OCI-LY3 (cell line): ENCODE measurements around the gene PAX1.

ENCODE experiments used
- H2AFZ ChIP-seq: fragments of 200-600, 300-600 bp; shearing (Covaris generic); 2 replicates; pipeline ENCODE4 v1.6.0; 2014; ENCODE audit warnings: antibody characterized with exemption, low read depth, low read length
- H3K27ac ChIP-seq: fragments of 200-600, 300-600 bp; sonication (generic); 2 replicates; pipeline ENCODE4 v1.5.1; 2014; ENCODE audit warnings: mild to moderate bottlenecking, low read length, moderate library complexity, mixed read lengths
- H3K27me3 ChIP-seq: fragments of 200-600, 300-600 bp; sonication (generic); 2 replicates; pipeline ENCODE4 v1.6.1; 2014; ENCODE audit warnings: low read depth, low read length, mixed read lengths
- H3K36me3 ChIP-seq: fragments of 200-600, 300-600 bp; sonication (generic); replicated peaks from 2 replicates; pipeline ENCODE3; 2014; ENCODE audit warnings: low read depth, low read length, mixed read lengths
- H3K4me1 ChIP-seq: fragments of 300-600, 200-600 bp; sonication (generic); 2 replicates; pipeline ENCODE4 v1.6.1; 2014; ENCODE audit warnings: low read length, mixed read lengths
- H3K4me2 ChIP-seq: fragments of 200-600, 300-600 bp; sonication (generic); 2 replicates; pipeline ENCODE4 v1.6.1; 2014; ENCODE audit warnings: low read length, mixed read lengths
- H3K4me3 ChIP-seq: fragments of 300-600, 200-600 bp; sonication (generic); 2 replicates; pipeline ENCODE4 v1.5.1; 2014; ENCODE audit warnings: antibody characterized with exemption, mild to moderate bottlenecking, low read length, moderate library complexity
- H3K79me2 ChIP-seq: fragments of 300-600, 200-600 bp; shearing (Covaris generic); 2 replicates; pipeline ENCODE4 v1.6.1; 2014; ENCODE audit warnings: mild to moderate bottlenecking, low read length, mixed read lengths
- H3K9ac ChIP-seq: fragments of 300-600, 200-600 bp; shearing (Covaris generic); 2 replicates; pipeline ENCODE4 v1.6.0; 2014; ENCODE audit warnings: mild to moderate bottlenecking, low read length, moderate library complexity
- H3K9me3 ChIP-seq: fragments of 200-600, 300-600 bp; shearing (Covaris generic); 2 replicates; pipeline ENCODE4 v1.6.1; 2014; ENCODE audit warnings: low read length, mixed read lengths; ENCODE audit not compliant: insufficient read depth
- H4K20me1 ChIP-seq: fragments of 200-600, 300-600 bp; sonication (generic); 2 replicates; pipeline ENCODE4 v1.6.1; 2016; ENCODE audit warnings: low read length, mixed read lengths; ENCODE audit not compliant: insufficient read depth
- EZH2phosphoT487 ChIP-seq: fragments of 200-600 bp; shearing (Covaris generic); IDR thresholded peaks from 2 replicates; pipeline ENCODE4 v1.6.1; 2018; ENCODE audit warnings: antibody characterized with exemption, mixed run types, low read depth
- TF ChIP-seq, protein P1 (sequence below): fragments of 200-600, 300-600 bp; sonication (generic); IDR thresholded peaks from 2 replicates; pipeline ENCODE4 v1.5.1; 2014; ENCODE audit warnings: antibody characterized with exemption, low read length, low read depth

PAX1 gene

GRCh38 chr20:21684671-21685070, 20.8 kb upstream of the PAX1 start:
- Histone ChIP-seq H3K36me3 (no peaks in the 10 kb centered on the region), H4K20me1 (no peaks in the 10 kb centered on the region), H2AFZ (no peak overlapping the region), H3K27ac (no peak overlapping the region), H3K27me3 (peaks cover 30% of the 10 kb centered on the region), H3K4me2 (no peak overlapping the region), H3K4me1 (no peaks in the 10 kb centered on the region), H3K4me3 (no peak overlapping the region), H3K9ac (no peak overlapping the region), H3K79me2 (no peaks in the 10 kb centered on the region), H3K9me3 (no peaks in the 10 kb centered on the region)
- no peak for TF ChIP-seq EZH2phosphoT487
- TF ChIP-seq, protein P1, sequence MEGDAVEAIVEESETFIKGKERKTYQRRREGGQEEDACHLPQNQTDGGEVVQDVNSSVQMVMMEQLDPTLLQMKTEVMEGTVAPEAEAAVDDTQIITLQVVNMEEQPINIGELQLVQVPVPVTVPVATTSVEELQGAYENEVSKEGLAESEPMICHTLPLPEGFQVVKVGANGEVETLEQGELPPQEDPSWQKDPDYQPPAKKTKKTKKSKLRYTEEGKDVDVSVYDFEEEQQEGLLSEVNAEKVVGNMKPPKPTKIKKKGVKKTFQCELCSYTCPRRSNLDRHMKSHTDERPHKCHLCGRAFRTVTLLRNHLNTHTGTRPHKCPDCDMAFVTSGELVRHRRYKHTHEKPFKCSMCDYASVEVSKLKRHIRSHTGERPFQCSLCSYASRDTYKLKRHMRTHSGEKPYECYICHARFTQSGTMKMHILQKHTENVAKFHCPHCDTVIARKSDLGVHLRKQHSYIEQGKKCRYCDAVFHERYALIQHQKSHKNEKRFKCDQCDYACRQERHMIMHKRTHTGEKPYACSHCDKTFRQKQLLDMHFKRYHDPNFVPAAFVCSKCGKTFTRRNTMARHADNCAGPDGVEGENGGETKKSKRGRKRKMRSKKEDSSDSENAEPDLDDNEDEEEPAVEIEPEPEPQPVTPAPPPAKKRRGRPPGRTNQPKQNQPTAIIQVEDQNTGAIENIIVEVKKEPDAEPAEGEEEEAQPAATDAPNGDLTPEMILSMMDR: no peak

GRCh38 chr20:21685981-21686380, 19.5 kb upstream of the PAX1 start:
- TF ChIP-seq, protein P1: no peak
- no peak for TF ChIP-seq EZH2phosphoT487
- Histone ChIP-seq H3K27ac (no peak overlapping the region), H3K79me2 (no peaks in the 10 kb centered on the region), H3K27me3 (peaks cover 33% of the 10 kb centered on the region), H3K36me3 (no peaks in the 10 kb centered on the region), H4K20me1 (no peaks in the 10 kb centered on the region), H2AFZ (no peak overlapping the region), H3K9ac (no peak overlapping the region), H3K4me1 (no peaks in the 10 kb centered on the region), H3K9me3 (no peaks in the 10 kb centered on the region), H3K4me3 (no peak overlapping the region), H3K4me2 (no peak overlapping the region)

DNA sequence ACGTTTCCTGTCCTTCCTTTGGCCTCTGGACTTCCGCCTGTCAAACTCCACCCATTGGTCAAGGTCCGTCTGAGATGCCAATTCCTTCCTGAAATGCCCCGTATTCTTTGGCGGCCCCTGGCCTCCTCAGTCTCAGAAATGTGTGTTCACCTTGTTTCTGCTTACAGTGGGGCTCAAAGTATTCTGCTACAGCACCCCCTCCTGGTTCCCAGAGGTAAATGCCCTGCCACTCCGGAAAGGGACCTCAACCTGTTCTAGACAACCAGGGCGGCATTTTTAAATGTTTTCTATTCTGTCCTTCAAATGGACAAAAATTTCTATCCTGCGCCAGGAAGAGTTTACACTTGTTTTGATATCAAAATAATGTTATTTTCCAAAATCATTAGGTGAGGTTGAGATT, 12.1 kb upstream of the PAX1 start:
- Histone ChIP-seq H2AFZ (no peak overlapping the region), H3K9me3 (no peaks in the 10 kb centered on the region), H3K4me3 (no peak overlapping the region), H3K27ac (no peak overlapping the region), H3K27me3 (peaks cover 36% of the 10 kb centered on the region; the same call in 1 of the 2 replicates), H4K20me1 (no peaks in the 10 kb centered on the region), H3K36me3 (no peaks in the 10 kb centered on the region), H3K9ac (no peak overlapping the region), H3K4me1 (no peaks in the 10 kb centered on the region), H3K79me2 (no peaks in the 10 kb centered on the region), H3K4me2 (no peak overlapping the region)
- no peak for TF ChIP-seq EZH2phosphoT487
- TF ChIP-seq, protein P1: peak; percentile 64

DNA sequence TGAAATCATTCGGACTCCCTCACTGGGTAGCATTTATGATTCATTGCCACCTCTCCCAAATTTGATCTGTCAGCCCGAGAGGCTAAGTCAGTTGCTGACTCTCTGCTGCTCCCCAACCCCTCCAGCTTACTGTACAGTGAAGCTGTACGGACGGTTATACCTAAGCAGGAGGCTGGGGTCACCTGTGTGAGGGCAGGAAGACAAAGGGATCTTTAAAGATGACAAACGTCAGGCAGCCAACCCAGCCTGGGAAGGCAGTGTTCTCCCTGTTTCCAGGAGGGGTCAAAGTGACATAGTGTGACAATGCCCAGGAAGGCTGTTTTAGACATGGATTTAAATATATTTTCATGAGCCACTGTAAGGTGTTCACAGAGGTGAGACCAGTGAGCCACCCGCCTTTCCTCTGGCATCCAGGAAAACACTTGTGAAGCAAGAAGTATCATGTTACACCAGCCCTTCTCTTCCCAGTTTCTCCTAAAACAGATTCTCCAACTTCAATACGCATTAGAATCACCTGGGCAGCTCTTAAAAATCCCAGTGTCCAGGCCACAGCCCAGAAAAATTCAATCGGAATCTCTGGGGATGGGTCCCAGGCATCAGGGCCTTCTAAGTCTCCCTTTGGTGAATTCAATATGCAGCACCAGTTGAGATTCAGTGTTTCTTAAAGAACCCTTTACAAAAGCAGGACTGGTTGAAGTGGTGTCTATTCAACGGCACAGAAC, 6.8 kb upstream of the PAX1 start:
- no peaks in the 10 kb centered on the region for H3K79me2 ChIP-seq
- H3K27me3 ChIP-seq: peaks cover 31% of the 10 kb centered on the region
- H2AFZ ChIP-seq: no peak overlapping the region
- TF ChIP-seq, protein P1: no peak
- TF ChIP-seq EZH2phosphoT487: no peak
- no peak overlapping the region for H3K9ac ChIP-seq
- H3K36me3 ChIP-seq: no peaks in the 10 kb centered on the region
- H3K4me2 ChIP-seq: no peak overlapping the region
- no peaks in the 10 kb centered on the region for H4K20me1 ChIP-seq
- no peak overlapping the region for H3K27ac ChIP-seq
- no peaks in the 10 kb centered on the region for H3K9me3 ChIP-seq
- no peak overlapping the region for H3K4me3 ChIP-seq
- no peaks in the 10 kb centered on the region for H3K4me1 ChIP-seq
